H9 (cell line): ENCODE results near the gene ZRANB3. TPM values are rescaled to one million over a fixed set of nuclear protein-coding genes. Genes with fewer than 3 reads are reported as not detected.

ENCODE experiments used
- DNase-seq: peaks from one replicate; pipeline ENCODE4 v3.0.0-alpha.2; 2017
- H2AFZ ChIP-seq: one replicate; pipeline ENCODE4 v1.6.1; 2013; ENCODE audit warnings: mild to moderate bottlenecking, low read length, control low read depth, moderate library complexity
- H2AK5ac ChIP-seq: 2 replicates; pipeline ENCODE4 v1.6.1; 2013; ENCODE audit warnings: low read length, control low read depth, mixed read lengths; ENCODE audit not compliant: insufficient read length
- H2BK120ac ChIP-seq: one replicate; pipeline ENCODE4 v1.6.1; 2013; ENCODE audit warnings: low read depth, mild to moderate bottlenecking, low read length, control low read depth, inconsistent platforms; ENCODE audit not compliant: poor library complexity, severe bottlenecking
- H2BK12ac ChIP-seq: 2 replicates; pipeline ENCODE4 v1.6.1; 2013; ENCODE audit warnings: low read length, control low read depth, mixed read lengths, low read depth; ENCODE audit not compliant: insufficient read length
- H2BK15ac ChIP-seq: 2 replicates; pipeline ENCODE4 v1.6.1; 2013; ENCODE audit warnings: low read depth, low read length, control low read depth
- H2BK20ac ChIP-seq: one replicate; pipeline ENCODE4 v1.6.1; 2013; ENCODE audit warnings: low read depth, mild to moderate bottlenecking, low read length, control low read depth, inconsistent platforms; ENCODE audit not compliant: poor library complexity, severe bottlenecking
- H2BK5ac ChIP-seq: 2 replicates; pipeline ENCODE4 v1.6.1; 2013; ENCODE audit warnings: low read length, control low read depth, mixed read lengths; ENCODE audit not compliant: insufficient read length
- H3K14ac ChIP-seq: 2 replicates; pipeline ENCODE4 v1.6.1; 2013; ENCODE audit warnings: low read length, control low read depth; ENCODE audit not compliant: insufficient read depth
- H3K18ac ChIP-seq: 2 replicates; pipeline ENCODE4 v1.6.1; 2013; ENCODE audit warnings: low read depth, mild to moderate bottlenecking, mixed read lengths, low read length, control low read depth; ENCODE audit not compliant: insufficient read length
- H3K23ac ChIP-seq: 2 replicates; pipeline ENCODE4 v1.6.1; 2013; ENCODE audit warnings: low read length, control low read depth, mixed read lengths, low read depth; ENCODE audit not compliant: insufficient read length
- H3K23me2 ChIP-seq: 2 replicates; pipeline ENCODE4 v1.6.1; 2013; ENCODE audit warnings: low read depth, mild to moderate bottlenecking, mixed read lengths, low read length, control low read depth; ENCODE audit not compliant: insufficient read length, poor library complexity, severe bottlenecking
- H3K27ac ChIP-seq: 2 replicates; pipeline ENCODE4 v1.5.1; 2013; ENCODE audit warnings: low read length, control low read depth, mixed read lengths, low read depth; ENCODE audit not compliant: insufficient read length
- H3K27me3 ChIP-seq: 2 replicates; pipeline ENCODE4 v1.6.1; 2013; ENCODE audit warnings: low read length, control low read depth, inconsistent platforms; ENCODE audit not compliant: insufficient read depth
- H3K4ac ChIP-seq: 2 replicates; pipeline ENCODE4 v1.6.1; 2013; ENCODE audit warnings: low read depth, mild to moderate bottlenecking, control low read depth, inconsistent platforms, low read length, moderate library complexity
- H3K4me1 ChIP-seq: 2 replicates; pipeline ENCODE4 v1.6.1; 2013; ENCODE audit warnings: low read length, control low read depth, inconsistent platforms; ENCODE audit not compliant: insufficient read depth
- H3K4me2 ChIP-seq: 2 replicates; pipeline ENCODE4 v1.6.1; 2013; ENCODE audit warnings: low read length, control low read depth, mixed read lengths; ENCODE audit not compliant: insufficient read length, insufficient read depth
- H3K56ac ChIP-seq: 2 replicates; pipeline ENCODE4 v1.6.1; 2013; ENCODE audit warnings: low read depth, mild to moderate bottlenecking, mixed read lengths, low read length, control low read depth; ENCODE audit not compliant: insufficient read length
- H3K79me1 ChIP-seq: 2 replicates; pipeline ENCODE4 v1.6.1; 2013; ENCODE audit warnings: low read depth, mild to moderate bottlenecking, moderate library complexity, low read length, control low read depth, inconsistent platforms; ENCODE audit not compliant: insufficient read depth, poor library complexity, severe bottlenecking
- H3K79me2 ChIP-seq: 2 replicates; pipeline ENCODE4 v1.6.1; 2013; ENCODE audit warnings: low read length, control low read depth, inconsistent platforms; ENCODE audit not compliant: insufficient read depth
- H3K9ac ChIP-seq: 2 replicates; pipeline ENCODE4 v1.6.1; 2013; ENCODE audit warnings: low read length, control low read depth, mixed read lengths; ENCODE audit not compliant: insufficient read length; ENCODE audit errors: extremely low read depth
- H3K9me3 ChIP-seq: one replicate; pipeline ENCODE4 v1.6.1; 2013; ENCODE audit warnings: low read depth, low read length, inconsistent platforms; ENCODE audit not compliant: control insufficient read depth
- H3T11ph ChIP-seq: one replicate; pipeline ENCODE4 v1.6.1; 2013; ENCODE audit warnings: mild to moderate bottlenecking, low read length, control low read depth, inconsistent platforms
- H4K20me1 ChIP-seq: one replicate; pipeline ENCODE4 v1.6.1; 2013; ENCODE audit not compliant: control insufficient read depth, insufficient read length, insufficient read depth
- H4K5ac ChIP-seq: 2 replicates; pipeline ENCODE4 v1.6.1; 2013; ENCODE audit warnings: low read depth, mild to moderate bottlenecking, mixed read lengths, low read length, control low read depth; ENCODE audit not compliant: insufficient read length
- H4K8ac ChIP-seq: replicated peaks from 2 replicates; pipeline ENCODE4 v1.6.1; 2013; ENCODE audit warnings: low read length, control low read depth, mixed read lengths, low read depth; ENCODE audit not compliant: insufficient read length
- H4K91ac ChIP-seq: 2 replicates; pipeline ENCODE4 v1.6.1; 2013; ENCODE audit warnings: low read depth, mild to moderate bottlenecking, moderate library complexity, mixed read lengths, low read length, control low read depth; ENCODE audit not compliant: insufficient read length
- H3K27ac Mint-ChIP-seq, 3 experiments: 2 replicates in 2 of 3; 3 replicates in 1 of 3; pipeline ENCODE4 v1.8.0; 2020 to 2021; ENCODE audit warnings: mixed read lengths in 3 of 3, mild to moderate bottlenecking in 1 of 3, moderate library complexity in 1 of 3
- H3K27me3 Mint-ChIP-seq: 2 replicates; pipeline ENCODE4 v1.8.0; 2021; ENCODE audit warnings: low read depth, mild to moderate bottlenecking, moderate library complexity, mixed read lengths
- H3K36me3 Mint-ChIP-seq, 3 experiments: 2 replicates in 2 of 3; 3 replicates in 1 of 3; pipeline ENCODE4 v1.8.0; 2020 to 2021; ENCODE audit warnings: low read depth in 3 of 3, mixed read lengths in 3 of 3; ENCODE audit not compliant: insufficient read depth in 1 of 3
- H3K4me1 Mint-ChIP-seq, 2 experiments: 2 replicates each; pipeline ENCODE4 v1.8.0; 2020; ENCODE audit warnings: mixed read lengths in 2 of 2
- H3K4me3 Mint-ChIP-seq, 2 experiments: 2 replicates in 1 of 2; 3 replicates in 1 of 2; pipeline ENCODE4 v1.8.0; 2020 to 2021; ENCODE audit warnings: mild to moderate bottlenecking in 2 of 2, mixed read lengths in 2 of 2, moderate library complexity in 1 of 2
- H3K9me3 Mint-ChIP-seq, 2 experiments: 2 replicates in 1 of 2; 3 replicates in 1 of 2; pipeline ENCODE4 v1.8.0; 2020; ENCODE audit warnings: mild to moderate bottlenecking in 2 of 2, mixed read lengths in 2 of 2, moderate library complexity in 1 of 2
- CTCF ChIP-seq: fragments of 200-600 bp; sonication (generic); conservative IDR thresholded peaks from 3 replicates; pipeline ENCODE4 v1.8.0; 2021; ENCODE audit warnings: antibody characterized with exemption, mild to moderate bottlenecking
- WGBS: extraction: QIAGEN DNeasy Blood & Tissue Kit; methylation state at CpG from one replicate; pipeline ENCODE4 v1.1.7; 2013; ENCODE audit warnings: missing lambda C conversion rate, low lambda C conversion rate, mixed read lengths; ENCODE audit not compliant: insufficient read length; ENCODE audit errors: extremely low coverage; 5-methylcytosine and 5-hydroxymethylcytosine counted together
- total RNA-seq: library from RNA; stranded (reverse); gene quantifications from 2 replicates; pipeline ENCODE4 v1.2.1, GENCODE V29; 2021

Gene ZRANB3
- total RNA-seq, 1 experiment from 2014 or later: 16.7 TPM

- H3K18ac ChIP-seq: no peak overlapping the region
- H3K4me1 Mint-ChIP-seq: peaks cover 5 to 10% of the 10 kb centered on the region in 2 experiments; a peak in 3 of 4 replicates
- no peak overlapping the region for H4K5ac ChIP-seq
- H3K14ac ChIP-seq: no peak overlapping the region
- no peak overlapping the region for H3K4me2 ChIP-seq
- no peak overlapping the region for H3K56ac ChIP-seq
- H2BK12ac ChIP-seq: no peak overlapping the region
- H3K4me3 Mint-ChIP-seq: no peak overlapping the region
- H3K27ac ChIP-seq: no peak overlapping the region
- H3K9me3 Mint-ChIP-seq: peaks cover 4 to 6% of the 10 kb centered on the region in 2 experiments; a peak in 2 of 5 replicates
- H2BK5ac ChIP-seq: no peak overlapping the region
- H3K27me3 Mint-ChIP-seq: no peaks in the 10 kb centered on the region
- H3K27ac Mint-ChIP-seq: no peak overlapping the region
- no peak overlapping the region for H4K91ac ChIP-seq
- no peak for DNase-seq
- H3T11ph ChIP-seq: no peak overlapping the region
- H2BK15ac ChIP-seq: no peak overlapping the region
- no peaks in the 10 kb centered on the region for H3K79me1 ChIP-seq
- H2AFZ ChIP-seq: no peak overlapping the region
- no peak overlapping the region for H2BK120ac ChIP-seq
- H3K4me1 ChIP-seq: no peaks in the 10 kb centered on the region
- H3K4ac ChIP-seq: no peak overlapping the region
- H4K20me1 ChIP-seq: no peaks in the 10 kb centered on the region
- H3K23ac ChIP-seq: no peak overlapping the region
- H3K23me2 ChIP-seq: no peaks in the 10 kb centered on the region
- H3K9ac ChIP-seq: no peak overlapping the region
- no peaks in the 10 kb centered on the region for H3K27me3 ChIP-seq
- no peak for TF ChIP-seq CTCF
- no peaks in the 10 kb centered on the region for H3K79me2 ChIP-seq
- H3K36me3 Mint-ChIP-seq: peaks cover 9 to 25% (median 11%) of the 10 kb centered on the region in 3 experiments
- no peak overlapping the region for H2BK20ac ChIP-seq
- no peak overlapping the region for H4K8ac ChIP-seq
- no CpG with 5 or more reads among the region's 2 CpGs for WGBS
- H2AK5ac ChIP-seq: no peak overlapping the region
- H3K9me3 ChIP-seq: no peaks in the 10 kb centered on the region
These were observed 260.0 kb downstream of the ZRANB3 start for GRCh38 chr2:135271006-135271405.
